Mucosa of descending colon (tissue), 3 donors: ENCODE data around the gene CEP41. TPM values are rescaled to one million over a fixed set of nuclear protein-coding genes. Genes with fewer than 3 reads are reported as not detected.
A peak's percentile ranks its signal among the peaks of the same experiment; 100 is the strongest.

Experiments used
- ATAC-seq: fragments of 200-7000 bp; cut with Tn5 transposase; one replicate; pipeline ENCODE4 v1.9.1; 2020; ENCODE audit warnings: mild to moderate bottlenecking, moderate library complexity
- DNase-seq, 3 donors: peaks; one replicate each; pipeline ENCODE4 v3.0.0-alpha.2; 2020
- H3K36me3 ChIP-seq: fragments of 200-600 bp; one replicate; pipeline ENCODE4 v1.8.0; 2021; ENCODE audit warnings: low read depth, mild to moderate bottlenecking
- H3K4me1 ChIP-seq: fragments of 200-600 bp; one replicate; pipeline ENCODE4 v1.8.0; 2021; ENCODE audit warnings: low read depth, mild to moderate bottlenecking
- H3K4me3 ChIP-seq: fragments of 200-600 bp; one replicate; pipeline ENCODE4 v1.8.0; 2021; ENCODE audit warnings: mild to moderate bottlenecking
- H3K9me3 ChIP-seq: fragments of 200-600 bp; one replicate; pipeline ENCODE4 v1.8.0; 2021; ENCODE audit warnings: mild to moderate bottlenecking
- CTCF ChIP-seq: fragments of 200-600 bp; IDR thresholded peaks from one replicate; pipeline ENCODE4 v1.8.0; 2022; ENCODE audit warnings: antibody characterized with exemption, mild to moderate bottlenecking
- intact Hi-C, 2 donors: fragments of 100-400 bp; cut with DNase I in 1 of 2; cut with micrococcal nuclease in 1 of 2; formaldehyde crosslinking; loops; one replicate each; pipeline versions ENCODE4 v1.11.0 to v1.11.1; 2022; cut with DNase I, micrococcal nuclease
- total RNA-seq, 3 donors: library from RNA; stranded (reverse); fragmentation: NEBNext Ultra II Directional in 2 of 3; extraction: Animal tissue kit (Norgen Biotek cat#: 25700) in 2 of 3; gene quantifications; one replicate each; pipeline versions ENCODE4 v1.2.1 to v1.2.4, GENCODE V29; 2021 to 2023
- donor health status: DM: no; HTN: no; CAD: no; lungs with moderate emphysema.
- donor health status: DM: no; HTN: no; CAD: no.
- donor health status: DM: no; HTN: yes; CAD: no.

CEP41 gene
- total RNA-seq, 3 donors from 2014 or later = 6.4 to 8.3 (median 6.6) TPM

GRCh38 chr7:130366564-130366963 lies 74.3 kb downstream of the CEP41 start:
- peaks cover 10% of the 10 kb centered on the region for H3K4me1 ChIP-seq
- ATAC-seq = no peak
- H3K9me3 ChIP-seq = no peaks in the 10 kb centered on the region
- no peak for DNase-seq
- H3K4me3 ChIP-seq = no peak overlapping the region
- H3K36me3 ChIP-seq = no peaks in the 10 kb centered on the region
- intact Hi-C loops = no loop called here
- no peak for TF ChIP-seq CTCF

GRCh38 chr7:130365511-130366441 lies 75.0 kb downstream of the CEP41 start:
- peak; percentile 82 for ATAC-seq
- no peak for DNase-seq
- intact Hi-C loops = no loop called here
- Histone ChIP-seq H3K9me3 (no peaks in the 10 kb centered on the region), H3K4me1 (peaks cover 10% of the 10 kb centered on the region), H3K36me3 (no peaks in the 10 kb centered on the region), H3K4me3 (no peak overlapping the region)
- TF ChIP-seq CTCF = no peak

- DNase-seq = no peak
- Histone ChIP-seq H3K9me3 (no peaks in the 10 kb centered on the region), H3K36me3 (no peaks in the 10 kb centered on the region), H3K4me3 (no peak overlapping the region), H3K4me1 (peaks cover 10% of the 10 kb centered on the region)
- TF ChIP-seq CTCF = no peak
- intact Hi-C loops = no loop called here
- ATAC-seq = no peak
These were observed 75.7 kb downstream of the CEP41 start for GRCh38 chr7:130365088-130365487.

GRCh38 chr7:130364451-130364850 lies 76.4 kb downstream of the CEP41 start:
- peaks cover 10% of the 10 kb centered on the region for H3K4me1 ChIP-seq
- H3K9me3 ChIP-seq = peaks cover 1% of the 10 kb centered on the region
- ATAC-seq = no peak
- DNase-seq = no peak
- no peaks in the 10 kb centered on the region for H3K36me3 ChIP-seq
- intact Hi-C loops = no loop called here
- TF ChIP-seq CTCF = no peak
- no peak overlapping the region for H3K4me3 ChIP-seq

- ATAC-seq (peak; percentile 53), DNase-seq (no peak)
- no peak for TF ChIP-seq CTCF
- Histone ChIP-seq H3K4me1 (peaks cover 7% of the 10 kb centered on the region), H3K36me3 (no peaks in the 10 kb centered on the region), H3K4me3 (no peak overlapping the region), H3K9me3 (peaks cover 6% of the 10 kb centered on the region)
- intact Hi-C loops = no loop called here
These were observed 77.6 kb downstream of the CEP41 start for GRCh38 chr7:130363026-130363847.
